Activated T-helper 2 cell treated with anti-CD3 and anti-CD28 coated beads, Interferon-gamma antibody, Interleukin-2, Interleukin-4, amounts not matched to agents 10 μg/mL and 5 μg/mL and 100 μg/mL, durations not matched to agents 14 hours and 24 hours and 36 hours (primary cell): ENCODE results near the gene LCOR. TPM values are rescaled to one million over a fixed set of nuclear protein-coding genes. Genes with fewer than 3 reads are reported as not detected.
A peak's percentile ranks its signal among the peaks of the same experiment; 100 is the strongest.

Experiments used
- DNase-seq: peaks from one replicate; pipeline ENCODE4 v3.0.0; 2021; ENCODE audit warnings: low spot score
- H3K27ac Mint-ChIP-seq: one replicate; pipeline ENCODE4 v1.8.0; 2021; ENCODE audit warnings: mixed read lengths
- H3K27me3 Mint-ChIP-seq: one replicate; pipeline ENCODE4 v1.8.0; 2021; ENCODE audit warnings: low read depth, mixed read lengths
- H3K36me3 Mint-ChIP-seq: one replicate; pipeline ENCODE4 v1.8.0; 2021; ENCODE audit warnings: low read depth, mixed read lengths
- H3K4me1 Mint-ChIP-seq: one replicate; pipeline ENCODE4 v1.8.0; 2021; ENCODE audit warnings: low read depth, mixed read lengths
- H3K4me3 Mint-ChIP-seq: one replicate; pipeline ENCODE4 v1.8.0; 2021; ENCODE audit warnings: low read depth, mild to moderate bottlenecking, moderate library complexity, mixed read lengths
- H3K9me3 Mint-ChIP-seq: one replicate; pipeline ENCODE4 v1.8.0; 2021; ENCODE audit warnings: mixed read lengths
- intact Hi-C: fragments of 100-400 bp; cut with micrococcal nuclease; formaldehyde crosslinking; loops from one replicate; pipeline ENCODE4 v1.15.1; 2023
- total RNA-seq: library from RNA; stranded (reverse); gene quantifications from 2 replicates; pipeline ENCODE4 v1.2.3, GENCODE V29; 2022

LCOR gene
- total RNA-seq, 1 donor from 2014 or later = 27.3 TPM

DNA sequence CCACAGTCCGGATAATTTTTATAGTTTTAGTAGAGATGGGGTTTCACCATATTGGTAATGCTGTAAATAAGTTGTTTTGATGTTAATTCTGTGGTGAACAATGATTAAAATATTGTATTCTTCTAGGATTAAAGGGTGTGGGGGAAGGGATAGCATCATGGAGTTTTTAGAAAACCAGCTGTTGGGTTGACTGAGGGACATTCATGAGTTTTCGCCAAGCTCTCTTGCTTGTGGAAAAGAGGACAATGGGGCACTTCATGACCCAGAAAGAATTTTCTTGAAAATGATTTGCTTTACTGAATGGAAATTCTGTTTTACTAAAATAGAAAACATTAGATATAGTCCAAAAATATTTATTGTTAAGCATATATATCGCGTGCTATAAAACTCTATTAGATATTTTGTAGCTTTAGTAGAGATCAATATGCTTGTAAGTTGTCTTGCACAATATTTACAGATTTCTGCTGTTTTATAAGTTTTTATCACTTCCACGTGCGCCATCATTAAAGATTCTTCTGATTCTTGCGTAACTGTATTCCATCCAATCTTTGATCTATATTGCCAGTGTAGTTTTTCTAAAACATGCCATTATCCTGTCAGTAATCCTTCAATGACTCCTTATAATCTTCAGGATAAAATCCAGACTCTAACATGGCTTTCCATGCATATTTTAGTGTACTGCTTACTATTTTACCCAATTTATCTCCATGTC is 41.8 kb downstream of the LCOR start:
- intact Hi-C loops = no loop called here
- H3K9me3 Mint-ChIP-seq = no peaks in the 10 kb centered on the region
- no peaks in the 10 kb centered on the region for H3K27me3 Mint-ChIP-seq
- no peak overlapping the region for H3K27ac Mint-ChIP-seq
- H3K36me3 Mint-ChIP-seq = peaks cover 9% of the 10 kb centered on the region
- H3K4me3 Mint-ChIP-seq = no peak overlapping the region
- peaks cover 19% of the 10 kb centered on the region for H3K4me1 Mint-ChIP-seq
- no peak for DNase-seq

DNA sequence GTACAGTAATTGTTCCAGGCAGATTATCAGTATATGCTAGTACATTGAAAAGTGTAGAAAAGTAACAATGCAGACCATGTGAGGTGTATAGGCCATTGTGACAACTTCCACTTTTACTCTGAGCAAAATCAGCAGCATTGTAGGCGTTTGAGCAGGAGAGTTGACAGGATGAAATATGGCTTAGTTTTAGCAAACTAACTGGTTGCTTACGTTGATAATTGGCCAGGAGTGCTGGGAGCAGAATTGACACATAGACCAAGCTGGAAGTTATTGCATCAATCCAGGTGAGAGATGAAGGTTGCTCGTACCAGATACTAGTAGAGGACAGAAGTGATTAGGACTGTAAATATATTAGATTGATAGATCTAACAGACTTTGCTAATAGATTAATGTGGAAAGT is 46.0 kb downstream of the LCOR start:
- no peak overlapping the region for H3K27ac Mint-ChIP-seq
- peaks cover 10% of the 10 kb centered on the region for H3K4me1 Mint-ChIP-seq
- no peak for DNase-seq
- H3K27me3 Mint-ChIP-seq = no peaks in the 10 kb centered on the region
- H3K36me3 Mint-ChIP-seq = peaks cover 6% of the 10 kb centered on the region
- intact Hi-C loops = no loop called here
- no peak overlapping the region for H3K4me3 Mint-ChIP-seq
- no peaks in the 10 kb centered on the region for H3K9me3 Mint-ChIP-seq

DNA sequence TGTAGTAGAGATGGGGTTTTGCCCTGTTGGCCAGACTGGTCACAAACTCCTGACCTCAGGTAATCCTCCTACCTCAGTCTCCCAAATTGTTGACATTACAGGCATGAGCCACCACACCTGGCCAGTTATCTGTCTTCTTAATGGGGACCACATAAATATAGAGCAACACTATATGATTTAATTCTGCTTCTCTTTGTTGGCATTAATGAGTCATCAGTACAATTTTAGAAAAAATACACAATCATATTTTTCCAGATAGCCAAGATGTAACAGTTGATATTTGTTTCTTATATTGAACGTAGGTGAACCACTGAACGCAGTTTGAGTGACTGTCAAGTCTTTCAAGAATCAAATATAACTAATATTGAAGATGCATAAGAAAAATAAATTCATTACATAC is 48.5 kb downstream of the LCOR start:
- H3K4me1 Mint-ChIP-seq = peaks cover 6% of the 10 kb centered on the region
- intact Hi-C loops = no loop called here

DNA sequence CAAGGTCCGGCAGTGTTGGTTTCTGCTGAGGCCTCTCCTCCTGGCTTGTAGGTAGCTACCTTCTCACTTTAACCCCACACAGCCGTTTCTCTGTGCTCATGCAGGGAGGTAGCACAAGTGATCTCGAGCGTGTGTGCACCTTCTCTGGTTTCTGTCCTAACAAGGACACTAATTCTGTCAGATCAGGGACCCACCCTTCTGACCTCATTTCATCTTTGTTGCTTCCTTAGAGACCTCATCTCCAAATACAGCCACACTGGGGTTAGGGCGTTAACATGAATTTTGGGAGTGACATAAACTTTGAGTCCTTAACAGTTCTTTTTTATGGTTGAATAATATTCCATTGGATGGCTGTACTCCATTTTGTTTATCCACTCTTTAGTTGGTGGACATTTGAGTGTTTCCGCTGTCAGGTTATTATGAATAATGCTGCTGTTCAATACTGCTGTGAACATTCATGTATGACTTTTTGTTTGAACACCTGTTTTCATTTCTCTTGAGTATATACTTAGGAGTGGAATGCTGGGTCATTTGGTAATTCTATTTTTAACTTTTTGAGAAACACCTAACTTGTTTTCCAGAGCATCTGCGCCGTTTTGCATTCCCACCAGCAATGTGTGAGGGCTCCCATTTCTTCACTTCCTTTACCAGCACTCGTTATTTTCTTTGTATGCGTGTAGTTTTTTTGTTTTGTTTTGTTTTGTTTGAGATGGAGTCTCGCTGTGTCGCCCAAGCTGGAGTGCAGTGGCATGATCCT is 57.5 kb downstream of the LCOR start:
- Mint-ChIP-seq H3K27me3 (no peaks in the 10 kb centered on the region), H3K36me3 (peaks cover 56% of the 10 kb centered on the region), H3K4me3 (no peak overlapping the region), H3K4me1 (peaks cover 25% of the 10 kb centered on the region), H3K27ac (no peak overlapping the region), H3K9me3 (peaks cover 25% of the 10 kb centered on the region)
- DNase-seq = no peak
- intact Hi-C loops = loop anchor here (2.0 to 10.0 kb wide), 2 partner anchors 25 to 55 kb away; partner anchors contain the start of gene LCOR

More for the DNA sequence above, 48.5 kb downstream of the LCOR start:
- Mint-ChIP-seq H3K36me3 (peaks cover 5% of the 10 kb centered on the region), H3K27ac (no peak overlapping the region), H3K4me3 (no peak overlapping the region), H3K9me3 (no peaks in the 10 kb centered on the region), H3K27me3 (no peaks in the 10 kb centered on the region)
- no peak for DNase-seq

DNA sequence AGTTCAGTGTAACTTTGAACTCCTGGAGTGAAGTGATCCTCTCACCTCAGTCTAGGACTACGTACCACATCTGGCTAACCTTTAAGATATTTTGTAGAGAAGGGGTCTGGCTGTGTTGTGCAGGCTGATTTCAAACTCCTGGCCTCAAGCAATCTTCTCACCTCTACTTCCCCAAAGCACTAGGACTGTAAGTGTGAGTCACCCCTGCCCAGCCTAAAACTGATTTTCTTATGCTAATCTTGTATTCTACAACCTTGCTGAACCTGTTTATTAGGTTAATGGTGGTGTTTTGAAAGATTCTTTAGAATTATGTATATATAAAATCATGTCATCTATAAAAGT is 58.0 kb downstream of the LCOR start:
- Mint-ChIP-seq H3K4me3 (no peak overlapping the region), H3K36me3 (peaks cover 60% of the 10 kb centered on the region), H3K4me1 (peaks cover 28% of the 10 kb centered on the region), H3K27ac (no peak overlapping the region), H3K9me3 (peaks cover 25% of the 10 kb centered on the region), H3K27me3 (no peaks in the 10 kb centered on the region)
- no peak for DNase-seq
- intact Hi-C loops = loop anchor here (2.0 to 10.0 kb wide), 2 partner anchors 25 to 55 kb away; partner anchors contain the start of gene LCOR

DNA sequence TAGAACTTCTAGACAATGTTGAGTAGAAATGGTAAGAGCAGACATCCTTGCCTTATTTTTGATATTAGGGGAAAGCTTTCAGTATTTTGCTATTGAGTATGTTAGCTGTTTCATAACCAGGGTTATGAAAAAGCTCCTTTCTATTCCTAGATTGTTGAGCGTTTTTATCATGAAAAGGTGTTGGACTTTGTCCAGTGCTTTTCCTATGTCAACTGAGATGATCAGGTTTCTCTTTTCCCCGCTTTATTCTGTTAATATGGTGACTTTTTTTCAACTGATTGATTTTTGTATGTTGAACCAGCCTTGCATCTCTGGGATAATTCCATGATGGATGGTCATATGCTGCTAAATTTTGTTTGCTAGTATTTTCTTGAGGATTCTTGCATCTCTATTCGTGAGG is 58.5 kb downstream of the LCOR start:
- H3K4me1 Mint-ChIP-seq = peaks cover 32% of the 10 kb centered on the region
- H3K27me3 Mint-ChIP-seq = no peaks in the 10 kb centered on the region
- H3K4me3 Mint-ChIP-seq = no peak overlapping the region
- intact Hi-C loops = loop anchor here (2.0 to 10.0 kb wide), 2 partner anchors 26 to 56 kb away; partner anchors contain the start of gene LCOR
- peaks cover 25% of the 10 kb centered on the region for H3K9me3 Mint-ChIP-seq
- peaks cover 61% of the 10 kb centered on the region for H3K36me3 Mint-ChIP-seq
- H3K27ac Mint-ChIP-seq = no peak overlapping the region
- DNase-seq = no peak

DNA sequence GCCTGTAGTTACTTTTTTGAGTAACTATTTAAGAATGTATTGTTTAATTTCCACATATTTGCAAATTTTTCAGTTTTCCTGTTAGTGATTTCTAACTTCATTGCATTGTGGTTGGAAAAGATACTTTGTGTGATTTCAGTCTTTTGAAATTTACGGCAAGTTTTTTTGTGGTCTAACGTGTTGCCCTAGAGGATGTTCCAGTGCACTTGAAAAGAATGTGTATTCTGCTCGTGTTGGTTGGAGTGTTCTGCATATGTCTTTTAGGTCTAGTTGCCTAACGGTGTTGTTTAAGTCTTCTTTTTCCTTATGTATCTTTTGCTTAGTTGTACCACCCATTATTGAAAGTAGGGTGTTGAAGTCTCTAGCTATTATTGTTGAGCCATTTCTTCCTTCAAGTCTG is 59.7 kb downstream of the LCOR start:
- intact Hi-C loops = loop anchor here (2.0 to 10.0 kb wide), 2 partner anchors 27 to 57 kb away; partner anchors contain the start of gene LCOR
- peaks cover 52% of the 10 kb centered on the region for H3K36me3 Mint-ChIP-seq
- peaks cover 39% of the 10 kb centered on the region for H3K4me1 Mint-ChIP-seq
- H3K27me3 Mint-ChIP-seq = no peaks in the 10 kb centered on the region
- no peak overlapping the region for H3K4me3 Mint-ChIP-seq
- H3K27ac Mint-ChIP-seq = peak overlapping the region; percentile 10
- DNase-seq = no peak
- peaks cover 25% of the 10 kb centered on the region for H3K9me3 Mint-ChIP-seq

DNA sequence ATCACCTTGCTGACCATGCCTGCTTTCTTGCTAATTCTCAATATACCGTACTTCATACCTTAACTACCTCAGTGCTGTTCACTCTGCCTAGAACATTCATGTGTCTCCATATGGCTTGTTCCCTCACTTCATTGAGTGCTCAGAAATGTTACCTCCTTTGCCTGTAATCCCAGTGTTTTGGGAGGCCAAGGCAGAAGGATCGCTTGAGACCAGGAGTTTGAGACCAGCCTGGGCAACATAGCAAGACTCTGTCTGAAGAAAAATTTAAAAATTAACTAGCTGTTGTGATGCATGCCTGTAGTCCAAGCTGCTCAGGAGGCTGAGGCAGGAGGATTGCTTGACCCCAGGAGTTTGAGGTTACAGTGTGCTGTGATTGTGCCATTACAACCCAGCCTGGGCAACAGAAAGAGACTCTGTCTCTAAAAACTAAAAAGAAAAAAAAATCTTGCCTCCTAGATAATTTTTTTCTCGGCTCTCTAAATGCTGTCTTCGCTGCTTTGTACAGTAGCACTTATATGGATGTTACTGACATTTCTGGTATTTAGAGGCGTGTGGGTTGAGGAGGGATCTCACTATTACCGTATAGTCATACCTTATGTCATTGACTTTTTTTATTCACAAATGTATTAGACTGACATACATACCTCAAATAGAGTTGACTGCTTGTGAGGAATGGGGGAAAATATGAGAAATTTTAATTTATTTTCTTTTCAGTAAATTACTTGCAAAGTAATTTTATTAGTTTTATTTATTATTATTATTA is 63.7 kb downstream of the LCOR start:
- no peak overlapping the region for H3K4me3 Mint-ChIP-seq
- no peaks in the 10 kb centered on the region for H3K27me3 Mint-ChIP-seq
- no peak overlapping the region for H3K27ac Mint-ChIP-seq
- intact Hi-C loops = loop anchor here (2.0 to 10.0 kb wide), 2 partner anchors 61 to 83 kb away; partner anchors contain the start of gene LCOR
- peaks cover 17% of the 10 kb centered on the region for H3K9me3 Mint-ChIP-seq
- H3K36me3 Mint-ChIP-seq = peaks cover 24% of the 10 kb centered on the region
- peaks cover 43% of the 10 kb centered on the region for H3K4me1 Mint-ChIP-seq
- no peak for DNase-seq

DNA sequence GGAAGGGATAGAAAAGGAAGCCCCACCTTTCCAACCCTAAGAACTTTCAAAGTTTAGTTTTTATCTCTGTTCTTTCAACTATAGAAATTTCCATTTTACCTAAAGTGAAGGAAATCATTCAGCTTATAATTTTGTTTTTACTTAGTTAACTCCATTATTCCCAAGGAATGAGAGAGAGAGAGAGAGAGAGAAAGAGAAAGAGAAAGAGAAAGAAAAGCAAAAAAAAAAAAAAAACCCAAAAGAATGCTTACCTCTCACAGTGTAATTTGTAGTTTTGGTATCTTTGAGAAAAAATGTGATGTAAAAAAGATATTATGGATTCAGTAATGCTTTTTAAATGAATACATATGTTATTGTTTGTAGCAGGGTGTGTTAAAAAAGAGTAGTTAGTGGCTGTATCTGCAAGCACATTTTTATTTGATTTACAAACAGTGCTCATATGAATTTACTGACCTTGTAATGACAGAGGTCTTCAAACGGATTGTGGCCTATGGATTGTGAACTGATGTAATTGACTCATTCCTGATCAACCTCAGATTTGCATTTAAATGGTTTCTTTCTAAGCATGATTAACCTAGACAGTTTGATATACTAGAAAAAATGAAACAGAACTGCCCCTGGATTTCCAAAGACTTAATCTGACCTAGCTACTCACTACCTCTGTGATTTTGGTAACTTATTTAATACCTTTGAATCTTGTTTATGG is 64.9 kb downstream of the LCOR start:
- H3K4me3 Mint-ChIP-seq = no peak overlapping the region
- H3K36me3 Mint-ChIP-seq = peaks cover 21% of the 10 kb centered on the region
- H3K27me3 Mint-ChIP-seq = no peaks in the 10 kb centered on the region
- peak overlapping the region; percentile 36 for H3K27ac Mint-ChIP-seq
- H3K9me3 Mint-ChIP-seq = peaks cover 9% of the 10 kb centered on the region
- intact Hi-C loops = loop anchor here (2.0 to 10.0 kb wide), 2 partner anchors 62 to 82 kb away; partner anchors contain the start of gene LCOR
- no peak for DNase-seq
- H3K4me1 Mint-ChIP-seq = peaks cover 39% of the 10 kb centered on the region

DNA sequence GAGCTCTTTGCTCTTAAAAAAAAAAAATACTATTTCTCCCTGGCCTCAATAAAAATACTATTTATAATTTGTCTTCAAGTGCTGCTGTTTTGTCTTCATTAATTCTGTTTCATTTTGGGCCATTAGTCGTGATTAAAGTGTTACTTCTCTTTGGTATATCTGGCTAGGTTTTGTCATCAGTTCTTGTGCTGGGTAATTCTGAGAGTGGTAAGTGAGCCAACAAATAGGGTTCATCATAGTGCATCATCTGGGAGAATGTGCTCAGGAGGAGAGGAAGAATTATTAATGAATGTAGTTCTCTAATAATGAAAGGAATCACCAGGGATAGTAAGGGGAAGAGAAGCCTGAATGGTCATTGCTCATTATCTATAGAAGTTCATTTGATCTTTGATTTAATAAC is 70.0 kb downstream of the LCOR start:
- Mint-ChIP-seq H3K4me3 (no peak overlapping the region), H3K27me3 (no peaks in the 10 kb centered on the region), H3K9me3 (no peaks in the 10 kb centered on the region), H3K36me3 (peaks cover 8% of the 10 kb centered on the region), H3K27ac (no peak overlapping the region), H3K4me1 (peaks cover 18% of the 10 kb centered on the region)
- no peak for DNase-seq
- intact Hi-C loops = no loop called here

DNA sequence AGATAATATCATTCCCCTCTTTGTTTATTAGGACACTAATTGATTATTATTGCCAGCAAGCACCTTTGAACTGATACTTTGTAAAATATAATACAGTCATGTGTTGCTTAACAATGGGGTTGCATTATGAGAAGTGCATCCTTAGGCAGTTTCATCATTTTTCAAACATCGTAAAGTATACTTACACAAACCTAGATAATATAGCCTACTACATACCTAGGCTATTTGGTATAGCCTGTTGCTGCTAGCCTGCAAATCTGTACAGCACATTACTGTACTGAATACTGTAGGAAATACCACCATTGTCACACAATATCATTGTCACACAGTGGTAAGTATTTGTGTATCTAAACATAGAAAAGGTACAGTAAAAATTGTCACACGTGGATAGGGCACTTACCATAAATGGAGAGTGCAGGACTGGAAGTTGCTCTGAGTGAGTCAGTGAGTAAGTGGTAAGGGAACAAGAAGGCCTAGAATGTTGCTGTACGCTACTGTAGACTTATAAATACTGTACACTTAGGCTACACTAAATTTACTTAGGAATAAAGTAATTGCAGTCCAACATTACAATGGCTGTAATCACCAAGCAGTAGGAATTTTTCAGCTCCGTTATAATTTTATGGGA is 70.7 kb downstream of the LCOR start:
- intact Hi-C loops = no loop called here
- H3K27ac Mint-ChIP-seq = no peak overlapping the region
- no peaks in the 10 kb centered on the region for H3K9me3 Mint-ChIP-seq
- no peak for DNase-seq
- no peak overlapping the region for H3K4me3 Mint-ChIP-seq
- no peaks in the 10 kb centered on the region for H3K27me3 Mint-ChIP-seq
- peaks cover 8% of the 10 kb centered on the region for H3K36me3 Mint-ChIP-seq
- peaks cover 12% of the 10 kb centered on the region for H3K4me1 Mint-ChIP-seq

DNA sequence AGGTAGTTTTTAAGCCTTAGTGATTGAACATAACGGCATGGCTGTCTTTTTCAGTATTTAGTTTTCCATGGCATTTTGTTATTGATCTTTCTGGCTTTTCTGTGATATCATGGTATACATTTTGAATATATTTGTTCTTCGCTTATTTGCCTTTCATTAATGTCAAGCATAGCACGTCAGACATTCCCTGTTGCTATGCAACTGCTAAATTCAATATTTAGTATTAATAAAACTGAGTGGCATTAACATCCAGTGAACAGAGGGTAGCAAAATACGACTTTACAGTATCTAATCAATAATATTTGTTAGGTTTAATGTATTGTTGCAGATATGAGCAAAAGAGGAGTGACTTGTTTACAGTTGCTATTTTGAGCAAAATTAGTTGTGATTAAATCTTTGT is 72.5 kb downstream of the LCOR start:
- DNase-seq = no peak
- Mint-ChIP-seq H3K27me3 (no peaks in the 10 kb centered on the region), H3K36me3 (peaks cover 22% of the 10 kb centered on the region), H3K9me3 (no peaks in the 10 kb centered on the region), H3K4me3 (no peak overlapping the region), H3K4me1 (peaks cover 12% of the 10 kb centered on the region), H3K27ac (no peak overlapping the region)
- intact Hi-C loops = no loop called here
